ENCODE measurements around the gene DTNBP1.

DNA sequence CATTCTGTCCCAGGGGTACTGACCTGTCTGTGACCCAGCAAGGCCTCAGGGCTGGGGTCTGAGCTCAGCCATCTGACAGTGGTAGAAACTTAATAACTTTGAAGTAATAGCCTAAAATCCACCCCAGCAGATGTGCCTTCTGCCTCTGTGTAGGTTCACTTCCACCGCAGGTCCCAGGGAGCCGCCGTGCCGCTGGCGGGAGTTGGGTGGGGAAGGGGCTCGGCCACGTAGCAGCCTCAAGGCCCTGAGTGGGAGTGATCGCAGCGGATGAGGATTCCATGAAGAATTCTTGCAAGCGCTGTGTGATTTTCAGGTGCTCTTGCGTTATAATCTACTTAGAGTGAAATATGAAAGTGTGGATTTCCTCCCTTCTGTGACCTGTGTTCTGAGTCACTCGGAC lies 163.7 kb downstream of the DTNBP1 start:
- TF ChIP-seq, protein P1, sequence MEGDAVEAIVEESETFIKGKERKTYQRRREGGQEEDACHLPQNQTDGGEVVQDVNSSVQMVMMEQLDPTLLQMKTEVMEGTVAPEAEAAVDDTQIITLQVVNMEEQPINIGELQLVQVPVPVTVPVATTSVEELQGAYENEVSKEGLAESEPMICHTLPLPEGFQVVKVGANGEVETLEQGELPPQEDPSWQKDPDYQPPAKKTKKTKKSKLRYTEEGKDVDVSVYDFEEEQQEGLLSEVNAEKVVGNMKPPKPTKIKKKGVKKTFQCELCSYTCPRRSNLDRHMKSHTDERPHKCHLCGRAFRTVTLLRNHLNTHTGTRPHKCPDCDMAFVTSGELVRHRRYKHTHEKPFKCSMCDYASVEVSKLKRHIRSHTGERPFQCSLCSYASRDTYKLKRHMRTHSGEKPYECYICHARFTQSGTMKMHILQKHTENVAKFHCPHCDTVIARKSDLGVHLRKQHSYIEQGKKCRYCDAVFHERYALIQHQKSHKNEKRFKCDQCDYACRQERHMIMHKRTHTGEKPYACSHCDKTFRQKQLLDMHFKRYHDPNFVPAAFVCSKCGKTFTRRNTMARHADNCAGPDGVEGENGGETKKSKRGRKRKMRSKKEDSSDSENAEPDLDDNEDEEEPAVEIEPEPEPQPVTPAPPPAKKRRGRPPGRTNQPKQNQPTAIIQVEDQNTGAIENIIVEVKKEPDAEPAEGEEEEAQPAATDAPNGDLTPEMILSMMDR (conservative IDR thresholded peaks at IDR 0.05 in 1 of 2, IDR thresholded peaks at IDR 0.05 in 1 of 2; ENCODE audit: low read depth in 1 of 2, low read length in 2 of 2): no peak
- no peak for TF ChIP-seq EZH2 (IDR thresholded peaks at IDR 0.05; ENCODE audit: low read length, missing control alignments)
